SH-SY5Y (cell line): Measurements from ENCODE around the gene ADCY2.

Experiments
- GATA2 ChIP-seq: IDR thresholded peaks from 2 replicates; pipeline ENCODE4 v1.6.1; 2011; ENCODE audit warnings: mild to moderate bottlenecking, low read depth, low read length
- GATA3 ChIP-seq: IDR thresholded peaks from 2 replicates; pipeline ENCODE4 v1.6.1; 2011; ENCODE audit warnings: low read depth, mild to moderate bottlenecking, low read length, moderate library complexity

- no peak for TF ChIP-seq GATA2
- TF ChIP-seq GATA3, result no peak
Observed at GRCh38 chr5:7445068-7445467, 49.1 kb downstream of the ADCY2 start.
